Activated naive CD8-positive, alpha-beta T cell (primary cell): ENCODE results near the gene NFKBIL1.

ENCODE experiments used
- H3K27ac Mint-ChIP-seq: one replicate; pipeline ENCODE4 v1.8.0; 2021; ENCODE audit warnings: mixed read lengths
- H3K27me3 Mint-ChIP-seq: one replicate; pipeline ENCODE4 v1.8.0; 2021; ENCODE audit warnings: mixed read lengths
- H3K36me3 Mint-ChIP-seq: one replicate; pipeline ENCODE4 v1.8.0; 2021; ENCODE audit warnings: mixed read lengths
- H3K4me1 Mint-ChIP-seq: one replicate; pipeline ENCODE4 v1.8.0; 2021; ENCODE audit warnings: low read depth, mixed read lengths
- H3K4me3 Mint-ChIP-seq: one replicate; pipeline ENCODE4 v1.8.0; 2021; ENCODE audit warnings: mild to moderate bottlenecking, mixed read lengths
- H3K9me3 Mint-ChIP-seq: one replicate; pipeline ENCODE4 v1.8.0; 2021; ENCODE audit warnings: low read depth, mixed read lengths

The NFKBIL1 gene

GRCh38 chr6:31597006-31597405 lies 49.6 kb downstream of the NFKBIL1 start:
- no peaks in the 10 kb centered on the region for H3K9me3 Mint-ChIP-seq
- no peaks in the 10 kb centered on the region for H3K36me3 Mint-ChIP-seq
- H3K4me1 Mint-ChIP-seq: peaks cover 43% of the 10 kb centered on the region
- H3K4me3 Mint-ChIP-seq: peak overlapping the region; percentile 20
- peak overlapping the region; percentile 79 for H3K27ac Mint-ChIP-seq
- no peaks in the 10 kb centered on the region for H3K27me3 Mint-ChIP-seq

GRCh38 chr6:31607317-31607716 lies 59.9 kb downstream of the NFKBIL1 start:
- Mint-ChIP-seq H3K9me3 (no peaks in the 10 kb centered on the region), H3K27me3 (no peaks in the 10 kb centered on the region), H3K4me3 (no peak overlapping the region), H3K4me1 (no peaks in the 10 kb centered on the region), H3K36me3 (no peaks in the 10 kb centered on the region), H3K27ac (no peak overlapping the region)
